ENCODE results near the gene CADM2.

CADM2 gene

DNA sequence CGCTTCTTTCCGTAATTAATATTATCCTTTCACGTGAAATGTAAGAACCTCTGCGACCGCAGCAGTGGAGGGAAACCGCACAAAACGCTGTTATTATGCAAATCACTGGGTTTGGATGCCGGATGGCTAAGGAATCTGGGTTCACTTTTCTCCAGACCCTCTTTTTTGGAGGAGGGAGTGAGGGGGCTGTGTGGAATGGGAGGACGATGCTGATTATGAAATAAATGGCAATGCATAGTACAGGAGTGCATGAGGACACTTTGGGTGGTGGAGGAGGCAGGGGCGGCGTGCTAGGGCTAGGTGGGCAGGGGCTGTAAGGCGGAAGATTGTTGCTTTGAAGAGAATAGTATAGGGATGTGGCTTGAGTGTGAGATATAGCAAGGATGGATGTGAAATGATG is 1.8 kb downstream of the CADM2 start:
- no peak overlapping the region for H3K4me3 ChIP-seq (ENCODE audit: low read length)
- DNase-seq (ENCODE audit: low read depth), result no peak
- TF ChIP-seq, protein P1, sequence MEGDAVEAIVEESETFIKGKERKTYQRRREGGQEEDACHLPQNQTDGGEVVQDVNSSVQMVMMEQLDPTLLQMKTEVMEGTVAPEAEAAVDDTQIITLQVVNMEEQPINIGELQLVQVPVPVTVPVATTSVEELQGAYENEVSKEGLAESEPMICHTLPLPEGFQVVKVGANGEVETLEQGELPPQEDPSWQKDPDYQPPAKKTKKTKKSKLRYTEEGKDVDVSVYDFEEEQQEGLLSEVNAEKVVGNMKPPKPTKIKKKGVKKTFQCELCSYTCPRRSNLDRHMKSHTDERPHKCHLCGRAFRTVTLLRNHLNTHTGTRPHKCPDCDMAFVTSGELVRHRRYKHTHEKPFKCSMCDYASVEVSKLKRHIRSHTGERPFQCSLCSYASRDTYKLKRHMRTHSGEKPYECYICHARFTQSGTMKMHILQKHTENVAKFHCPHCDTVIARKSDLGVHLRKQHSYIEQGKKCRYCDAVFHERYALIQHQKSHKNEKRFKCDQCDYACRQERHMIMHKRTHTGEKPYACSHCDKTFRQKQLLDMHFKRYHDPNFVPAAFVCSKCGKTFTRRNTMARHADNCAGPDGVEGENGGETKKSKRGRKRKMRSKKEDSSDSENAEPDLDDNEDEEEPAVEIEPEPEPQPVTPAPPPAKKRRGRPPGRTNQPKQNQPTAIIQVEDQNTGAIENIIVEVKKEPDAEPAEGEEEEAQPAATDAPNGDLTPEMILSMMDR (conservative IDR thresholded peaks at IDR 0.05; ENCODE audit: low read depth, low read length), result no peak

DNA sequence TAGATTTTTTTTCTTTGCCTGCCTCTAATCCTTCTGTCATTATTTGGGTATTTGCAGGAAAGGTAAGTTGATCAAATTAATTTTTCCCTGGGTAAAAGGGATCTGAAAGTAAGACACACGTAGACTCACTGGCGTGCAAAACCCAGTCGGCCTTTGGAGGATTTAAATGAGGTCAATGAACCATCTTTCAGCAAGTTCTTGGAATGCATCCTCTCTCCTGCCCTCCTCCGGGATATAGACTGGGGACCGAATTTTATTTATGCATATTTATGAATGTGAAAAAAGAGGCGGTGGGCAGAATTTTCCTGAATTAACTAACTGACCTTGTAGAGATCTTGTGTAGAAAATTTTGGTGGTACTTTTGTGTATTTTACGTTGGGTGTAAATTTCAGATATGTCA is 2.2 kb downstream of the CADM2 start:
- no peak for DNase-seq (ENCODE audit: low read depth)
- TF ChIP-seq, protein P1 (conservative IDR thresholded peaks at IDR 0.05; ENCODE audit: low read depth, low read length), result no peak
- peak overlapping the region; percentile 37 for H3K4me3 ChIP-seq (ENCODE audit: low read length)

DNA sequence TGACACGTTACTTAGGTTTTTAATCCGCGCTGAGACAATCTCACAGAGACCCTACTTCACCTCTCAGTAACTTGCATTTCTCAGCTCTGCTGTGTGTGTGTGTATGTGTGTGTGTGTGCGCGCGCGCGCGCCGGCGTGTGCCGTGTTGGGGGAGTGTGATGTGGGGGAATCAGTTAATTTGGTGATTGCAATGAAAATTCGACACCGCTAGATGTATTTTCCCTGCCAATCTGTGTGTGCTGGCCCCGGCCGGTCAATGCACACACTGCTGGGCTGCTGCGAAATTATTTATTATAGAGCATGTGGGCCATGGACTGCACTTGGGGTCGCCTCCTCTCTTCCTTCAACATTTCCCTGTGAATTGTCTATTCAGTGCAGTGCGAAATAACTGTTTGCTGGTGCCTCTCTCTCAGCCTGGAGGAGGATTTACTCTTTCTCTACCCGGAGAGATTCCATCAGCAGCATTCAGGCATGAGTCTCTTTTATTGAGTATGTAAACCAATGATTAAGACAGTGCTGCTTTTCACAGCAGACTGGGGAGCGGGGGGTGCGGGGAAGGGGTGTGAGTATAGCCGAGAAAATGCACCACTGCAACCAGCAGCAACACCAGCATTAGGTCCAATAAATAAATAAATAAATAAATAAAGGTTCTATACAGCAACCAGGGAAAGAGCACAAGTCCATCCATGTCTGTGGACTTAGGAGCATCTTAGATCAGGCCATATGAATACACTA is 2.9 kb downstream of the CADM2 start:
- H3K4me3 ChIP-seq (ENCODE audit: low read length), result peak overlapping the region; percentile 37
- TF ChIP-seq, protein P1 (conservative IDR thresholded peaks at IDR 0.05; ENCODE audit: low read depth, low read length), result no peak
- no peak for DNase-seq (ENCODE audit: low read depth)

DNA sequence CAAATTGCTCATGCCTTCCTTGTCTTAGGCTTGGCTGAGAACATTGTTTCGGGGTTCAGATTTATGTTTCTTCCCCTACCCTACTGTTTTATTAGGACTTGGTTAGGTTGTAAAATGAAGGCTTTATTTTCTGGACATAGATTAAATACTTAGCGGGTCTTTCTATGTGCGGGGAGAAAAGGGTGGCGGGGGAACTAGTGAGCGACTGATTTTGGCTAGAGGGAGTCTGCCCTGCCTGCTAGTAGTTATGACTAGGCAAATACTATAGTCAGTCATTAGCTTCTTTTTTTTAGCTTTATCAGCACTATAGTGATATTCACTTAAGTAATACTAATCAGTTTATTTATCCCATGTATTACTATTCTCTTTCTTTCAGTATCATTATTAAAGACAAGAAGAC is 3.6 kb downstream of the CADM2 start:
- no peak for DNase-seq (ENCODE audit: low read depth)
- TF ChIP-seq, protein P1 (conservative IDR thresholded peaks at IDR 0.05; ENCODE audit: low read depth, low read length), result no peak
- H3K4me3 ChIP-seq (ENCODE audit: low read length), result no peak overlapping the region

DNA sequence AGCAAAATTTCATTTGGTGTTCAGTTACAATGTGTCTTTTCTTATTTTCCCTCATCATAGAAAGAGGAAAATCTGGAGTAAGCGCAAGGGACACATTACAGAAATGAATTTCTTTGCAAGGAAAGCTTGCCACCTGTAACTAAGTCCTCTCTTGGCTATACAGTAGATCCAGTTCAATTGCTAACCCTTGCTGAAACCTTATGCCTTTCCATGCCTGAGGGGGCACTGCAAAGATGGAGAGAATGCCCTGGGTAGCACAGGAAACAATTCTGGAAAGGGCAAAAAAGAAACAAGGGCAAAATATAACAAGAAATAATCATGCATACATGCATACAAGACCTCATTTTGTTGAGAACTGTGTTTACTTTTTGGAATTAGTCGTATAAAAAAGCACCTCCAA is 4.3 kb downstream of the CADM2 start:
- no peak overlapping the region for H3K4me3 ChIP-seq (ENCODE audit: low read length)
- TF ChIP-seq, protein P1 (conservative IDR thresholded peaks at IDR 0.05; ENCODE audit: low read depth, low read length), result no peak
- DNase-seq (ENCODE audit: low read depth), result no peak

DNA sequence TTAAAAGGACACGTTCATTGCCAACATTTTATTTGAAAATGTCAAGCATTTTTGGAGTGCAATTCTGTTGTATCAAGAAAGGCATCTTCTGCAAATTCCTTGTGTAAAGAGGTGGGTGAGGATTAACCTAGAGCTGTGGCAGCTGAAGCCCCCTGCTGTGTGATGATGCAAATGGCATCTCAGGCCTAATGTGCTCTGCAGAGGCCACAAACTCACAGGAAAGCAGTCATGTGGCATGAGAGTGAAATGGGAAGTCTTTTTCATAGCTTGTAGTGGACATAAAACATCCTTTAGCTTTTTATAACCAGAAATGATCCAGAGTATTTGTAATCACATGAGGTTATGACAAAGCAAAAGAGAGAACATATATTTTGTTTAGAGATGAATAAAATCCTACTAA is 6.4 kb downstream of the CADM2 start:
- no peak overlapping the region for H3K4me3 ChIP-seq (ENCODE audit: low read length)
- peak; percentile 46 for DNase-seq (ENCODE audit: low read depth)
- TF ChIP-seq, protein P1 (conservative IDR thresholded peaks at IDR 0.05; ENCODE audit: low read depth, low read length), result peak; percentile 71
